Transverse colon (tissue), 4 donors: ENCODE measurements around the gene CSH1.

Source experiments
- EP300 ChIP-seq: sonication (generic); formaldehyde crosslinking; IDR thresholded peaks from one replicate; pipeline ENCODE4 v1.6.1; 2017; ENCODE audit warnings: antibody characterized with exemption, low read depth
- POLR2A ChIP-seq: fragments of 450-650 bp; IDR thresholded peaks from one replicate; pipeline ENCODE4 v1.6.1; 2016; ENCODE audit warnings: antibody characterized with exemption, mild to moderate bottlenecking, moderate library complexity
- POLR2AphosphoS5 ChIP-seq, 3 donors: sonication (generic); formaldehyde crosslinking; IDR thresholded peaks; one replicate each; pipeline ENCODE4 v1.6.1; 2016; ENCODE audit warnings: antibody characterized with exemption in 3 of 3
- TF ChIP-seq, protein P1 (sequence below), 5 experiments: fragments of 200-600 bp in 3 of 5; fragments of 450-650 bp in 2 of 5; sonication (generic) in 3 of 5; IDR thresholded peaks; 1 replicate in 2 of 5; 2 replicates in 3 of 5; pipeline ENCODE4 v1.5.1; 2016 to 2017; ENCODE audit warnings: antibody characterized with exemption in 5 of 5, inconsistent platforms in 3 of 5, mild to moderate bottlenecking in 2 of 5, moderate library complexity in 1 of 5

GRCh38 chr17:63939884-63940283, 43.5 kb upstream of the CSH1 start:
- no peak for TF ChIP-seq POLR2A
- TF ChIP-seq, protein P1, sequence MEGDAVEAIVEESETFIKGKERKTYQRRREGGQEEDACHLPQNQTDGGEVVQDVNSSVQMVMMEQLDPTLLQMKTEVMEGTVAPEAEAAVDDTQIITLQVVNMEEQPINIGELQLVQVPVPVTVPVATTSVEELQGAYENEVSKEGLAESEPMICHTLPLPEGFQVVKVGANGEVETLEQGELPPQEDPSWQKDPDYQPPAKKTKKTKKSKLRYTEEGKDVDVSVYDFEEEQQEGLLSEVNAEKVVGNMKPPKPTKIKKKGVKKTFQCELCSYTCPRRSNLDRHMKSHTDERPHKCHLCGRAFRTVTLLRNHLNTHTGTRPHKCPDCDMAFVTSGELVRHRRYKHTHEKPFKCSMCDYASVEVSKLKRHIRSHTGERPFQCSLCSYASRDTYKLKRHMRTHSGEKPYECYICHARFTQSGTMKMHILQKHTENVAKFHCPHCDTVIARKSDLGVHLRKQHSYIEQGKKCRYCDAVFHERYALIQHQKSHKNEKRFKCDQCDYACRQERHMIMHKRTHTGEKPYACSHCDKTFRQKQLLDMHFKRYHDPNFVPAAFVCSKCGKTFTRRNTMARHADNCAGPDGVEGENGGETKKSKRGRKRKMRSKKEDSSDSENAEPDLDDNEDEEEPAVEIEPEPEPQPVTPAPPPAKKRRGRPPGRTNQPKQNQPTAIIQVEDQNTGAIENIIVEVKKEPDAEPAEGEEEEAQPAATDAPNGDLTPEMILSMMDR (IDR thresholded peaks at IDR 0.05), result no peak
- no peak for TF ChIP-seq EP300
- no peak for TF ChIP-seq POLR2AphosphoS5 (IDR thresholded peaks at IDR 0.05)
